ENCODE data around the gene GABRR1.

GABRR1 gene

DNA sequence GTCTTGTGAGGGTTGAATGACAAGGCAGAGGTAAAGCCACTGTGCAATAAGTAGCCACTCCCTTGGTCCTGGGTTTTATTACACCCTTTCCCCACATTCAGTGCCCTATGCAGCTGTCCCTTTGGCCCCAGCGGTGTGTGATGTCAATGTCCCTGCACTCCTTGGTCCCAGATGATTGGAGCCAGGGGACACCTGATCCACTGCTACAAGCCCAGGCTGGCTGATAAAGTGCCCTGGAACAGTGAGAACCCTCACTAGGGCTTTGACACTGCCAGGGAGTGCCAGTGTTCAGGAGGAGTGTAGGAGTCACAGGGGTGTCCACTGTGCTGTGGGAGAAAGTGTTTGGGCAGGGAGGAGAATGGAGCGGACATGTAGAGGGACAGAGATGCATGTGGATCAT lies 30.4 kb downstream of the GABRR1 start:
- no peaks in the 10 kb centered on the region for H3K36me3 ChIP-seq (ENCODE audit: insufficient read depth, insufficient read length, low read length)
- no peaks in the 10 kb centered on the region for H3K9me3 ChIP-seq (ENCODE audit: insufficient read depth, low read length)
- no peaks in the 10 kb centered on the region for H3K4me1 ChIP-seq (ENCODE audit: insufficient read depth, insufficient read length)
- no peak for DNase-seq (ENCODE audit: low read depth, low spot score)
- H3K4me3 ChIP-seq (ENCODE audit: insufficient read length, low read depth): no peak overlapping the region
- TF ChIP-seq ZNF274 (IDR thresholded peaks at IDR 0.05; ENCODE audit: low read depth, low read length): no peak
- no peak for TF ChIP-seq YY1 (IDR thresholded peaks at IDR 0.05; ENCODE audit: insufficient read depth, insufficient read length)
- TF ChIP-seq SUZ12 (IDR thresholded peaks at IDR 0.05; ENCODE audit: extremely low read depth, insufficient read depth, insufficient read length): no peak
- H3K9ac ChIP-seq (ENCODE audit: insufficient read length, low read depth): no peak overlapping the region
- no peaks in the 10 kb centered on the region for H3K27me3 ChIP-seq (ENCODE audit: insufficient read depth, insufficient read length)

DNA sequence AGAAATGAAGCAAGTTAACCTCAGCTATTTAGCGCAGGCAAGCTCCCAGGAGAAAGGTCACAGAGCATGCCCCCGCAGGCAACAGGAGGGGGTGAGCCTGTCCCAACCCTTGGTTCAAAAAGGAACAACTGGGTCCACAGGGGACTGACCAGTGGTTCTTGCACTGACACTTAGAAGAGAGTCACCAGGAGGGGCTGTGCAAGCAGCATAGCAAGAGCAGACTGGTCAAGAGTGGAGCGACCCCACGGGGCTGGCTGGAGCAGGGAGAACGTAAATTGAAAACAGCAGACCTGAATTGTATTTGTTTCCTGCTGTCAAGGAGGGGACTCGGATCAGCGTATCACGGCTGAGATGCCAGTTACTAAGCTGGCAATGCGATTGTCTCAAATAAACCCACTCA lies 32.8 kb downstream of the GABRR1 start:
- no peak for DNase-seq (ENCODE audit: low read depth, low spot score)
- Histone ChIP-seq H3K9ac (ENCODE audit: insufficient read length, low read depth) (no peak overlapping the region), H3K4me1 (ENCODE audit: insufficient read depth, insufficient read length) (no peaks in the 10 kb centered on the region), H3K27me3 (ENCODE audit: insufficient read depth, insufficient read length) (no peaks in the 10 kb centered on the region), H3K9me3 (ENCODE audit: insufficient read depth, low read length) (no peaks in the 10 kb centered on the region), H3K4me3 (ENCODE audit: insufficient read length, low read depth) (no peak overlapping the region), H3K36me3 (ENCODE audit: insufficient read depth, insufficient read length, low read length) (no peaks in the 10 kb centered on the region)
- no peak for TF ChIP-seq YY1 (IDR thresholded peaks at IDR 0.05; ENCODE audit: insufficient read depth, insufficient read length)

DNA sequence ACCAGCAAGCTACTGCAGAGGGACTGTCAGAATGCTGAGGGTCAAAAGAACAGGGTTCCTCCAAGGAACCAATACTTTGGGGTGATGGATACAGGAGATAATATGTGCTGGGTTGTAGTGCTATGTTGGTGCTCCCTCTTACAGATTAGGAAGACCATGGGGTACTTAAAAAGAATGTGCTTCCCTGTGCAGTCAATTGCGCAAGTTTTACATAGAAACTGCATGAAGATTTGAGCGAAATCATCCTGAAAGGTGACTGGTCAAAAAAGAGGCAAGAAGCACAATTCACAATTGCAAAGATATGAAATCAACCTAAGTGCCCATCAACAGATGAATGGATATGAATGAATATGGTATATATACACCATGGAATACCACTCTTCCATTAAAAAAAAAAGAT lies 33.9 kb downstream of the GABRR1 start:
- Histone ChIP-seq H3K4me1 (ENCODE audit: insufficient read depth, insufficient read length) (no peaks in the 10 kb centered on the region), H3K9ac (ENCODE audit: insufficient read length, low read depth) (no peak overlapping the region), H3K4me3 (ENCODE audit: insufficient read length, low read depth) (no peak overlapping the region), H3K36me3 (ENCODE audit: insufficient read depth, insufficient read length, low read length) (no peaks in the 10 kb centered on the region), H3K9me3 (ENCODE audit: insufficient read depth, low read length) (no peaks in the 10 kb centered on the region), H3K27me3 (ENCODE audit: insufficient read depth, insufficient read length) (no peaks in the 10 kb centered on the region)
- DNase-seq (ENCODE audit: low read depth, low spot score): no peak
- TF ChIP-seq ZNF274 (IDR thresholded peaks at IDR 0.05; ENCODE audit: low read depth, low read length) (no peak), YY1 (IDR thresholded peaks at IDR 0.05; ENCODE audit: insufficient read depth, insufficient read length) (no peak), SUZ12 (IDR thresholded peaks at IDR 0.05; ENCODE audit: extremely low read depth, insufficient read depth, insufficient read length) (no peak)

DNA sequence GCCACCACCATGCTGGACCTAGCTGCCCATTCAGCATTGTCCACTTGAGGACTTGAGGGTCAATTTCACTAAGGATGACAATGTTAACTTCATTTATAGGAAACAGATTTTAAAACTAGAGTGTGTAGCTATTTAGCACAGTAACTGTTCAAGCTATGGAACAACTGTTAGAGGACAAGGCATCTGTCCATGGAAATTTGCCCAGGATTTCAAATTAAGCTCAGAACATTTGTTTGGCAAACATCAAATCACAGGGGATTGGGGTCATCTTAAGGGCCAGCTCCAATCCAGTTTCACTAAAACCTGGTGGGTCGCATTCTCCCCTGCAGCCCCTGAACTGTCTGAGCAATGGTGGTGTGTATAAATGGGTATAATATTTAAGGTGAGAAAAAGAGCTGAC lies 36.2 kb downstream of the GABRR1 start:
- no peak for TF ChIP-seq SUZ12 (IDR thresholded peaks at IDR 0.05; ENCODE audit: extremely low read depth, insufficient read depth, insufficient read length)
- TF ChIP-seq ZNF274 (IDR thresholded peaks at IDR 0.05; ENCODE audit: low read depth, low read length): no peak
- TF ChIP-seq YY1 (IDR thresholded peaks at IDR 0.05; ENCODE audit: insufficient read depth, insufficient read length): no peak
- DNase-seq (ENCODE audit: low read depth, low spot score): no peak
- no peaks in the 10 kb centered on the region for H3K9me3 ChIP-seq (ENCODE audit: insufficient read depth, low read length)
- H3K4me3 ChIP-seq (ENCODE audit: insufficient read length, low read depth): no peak overlapping the region
- H3K36me3 ChIP-seq (ENCODE audit: insufficient read depth, insufficient read length, low read length): no peaks in the 10 kb centered on the region
- no peaks in the 10 kb centered on the region for H3K27me3 ChIP-seq (ENCODE audit: insufficient read depth, insufficient read length)
- H3K4me1 ChIP-seq (ENCODE audit: insufficient read depth, insufficient read length): no peaks in the 10 kb centered on the region
- no peak overlapping the region for H3K9ac ChIP-seq (ENCODE audit: insufficient read length, low read depth)

DNA sequence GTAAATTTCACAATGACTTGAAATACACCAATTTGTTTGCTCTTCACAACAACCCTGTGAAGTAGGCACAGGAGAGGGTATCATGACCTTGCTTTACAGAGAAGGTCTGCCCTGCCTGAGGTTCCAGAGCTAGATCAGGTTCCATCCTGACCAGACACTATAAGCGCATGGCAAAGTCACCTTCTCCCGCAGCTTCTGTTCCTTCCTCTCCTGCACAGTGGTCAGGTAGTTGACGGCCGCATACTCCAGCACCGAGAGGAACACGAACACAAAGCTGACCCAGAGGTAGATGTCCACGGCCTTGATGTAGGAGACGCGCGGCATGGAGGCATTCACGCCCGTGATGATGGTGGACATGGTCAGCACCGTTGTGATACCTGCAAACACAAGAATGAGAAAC lies 37.0 kb downstream of the GABRR1 start:
- Histone ChIP-seq H3K4me1 (ENCODE audit: insufficient read depth, insufficient read length) (no peaks in the 10 kb centered on the region), H3K27me3 (ENCODE audit: insufficient read depth, insufficient read length) (no peaks in the 10 kb centered on the region), H3K4me3 (ENCODE audit: insufficient read length, low read depth) (no peak overlapping the region), H3K36me3 (ENCODE audit: insufficient read depth, insufficient read length, low read length) (no peaks in the 10 kb centered on the region), H3K9ac (ENCODE audit: insufficient read length, low read depth) (no peak overlapping the region), H3K9me3 (ENCODE audit: insufficient read depth, low read length) (no peaks in the 10 kb centered on the region)
- no peak for TF ChIP-seq YY1 (IDR thresholded peaks at IDR 0.05; ENCODE audit: insufficient read depth, insufficient read length)
- no peak for TF ChIP-seq ZNF274 (IDR thresholded peaks at IDR 0.05; ENCODE audit: low read depth, low read length)
- TF ChIP-seq SUZ12 (IDR thresholded peaks at IDR 0.05; ENCODE audit: extremely low read depth, insufficient read depth, insufficient read length): no peak
- DNase-seq (ENCODE audit: low read depth, low spot score): no peak

DNA sequence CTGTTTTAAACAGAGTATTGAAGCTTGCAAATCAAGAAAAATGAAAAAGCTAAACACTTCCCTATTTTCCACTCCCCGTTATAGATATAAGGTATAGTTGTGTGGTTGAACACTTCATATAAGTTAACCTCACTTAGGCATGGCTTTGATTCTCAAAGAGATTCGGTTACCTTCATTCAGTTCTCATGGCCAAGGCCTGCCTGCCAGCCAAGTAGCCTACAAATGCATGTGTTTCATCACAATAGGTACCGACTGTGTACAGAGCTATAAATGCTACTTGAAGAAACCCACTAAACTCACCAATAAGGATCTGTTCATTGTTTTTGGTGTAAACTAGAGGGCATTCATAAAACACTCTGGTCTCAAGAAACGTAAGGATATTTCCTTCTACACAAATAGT lies 43.5 kb downstream of the GABRR1 start:
- TF ChIP-seq ZNF274 (IDR thresholded peaks at IDR 0.05; ENCODE audit: low read depth, low read length) (no peak), YY1 (IDR thresholded peaks at IDR 0.05; ENCODE audit: insufficient read depth, insufficient read length) (no peak), SUZ12 (IDR thresholded peaks at IDR 0.05; ENCODE audit: extremely low read depth, insufficient read depth, insufficient read length) (no peak)
- Histone ChIP-seq H3K27me3 (ENCODE audit: insufficient read depth, insufficient read length) (no peaks in the 10 kb centered on the region), H3K4me3 (ENCODE audit: insufficient read length, low read depth) (no peak overlapping the region), H3K4me1 (ENCODE audit: insufficient read depth, insufficient read length) (no peaks in the 10 kb centered on the region), H3K9ac (ENCODE audit: insufficient read length, low read depth) (no peak overlapping the region), H3K9me3 (ENCODE audit: insufficient read depth, low read length) (peaks cover 6% of the 10 kb centered on the region; the same call in 1 of the 2 replicates), H3K36me3 (ENCODE audit: insufficient read depth, insufficient read length, low read length) (no peaks in the 10 kb centered on the region)
- DNase-seq (ENCODE audit: low read depth, low spot score): no peak

DNA sequence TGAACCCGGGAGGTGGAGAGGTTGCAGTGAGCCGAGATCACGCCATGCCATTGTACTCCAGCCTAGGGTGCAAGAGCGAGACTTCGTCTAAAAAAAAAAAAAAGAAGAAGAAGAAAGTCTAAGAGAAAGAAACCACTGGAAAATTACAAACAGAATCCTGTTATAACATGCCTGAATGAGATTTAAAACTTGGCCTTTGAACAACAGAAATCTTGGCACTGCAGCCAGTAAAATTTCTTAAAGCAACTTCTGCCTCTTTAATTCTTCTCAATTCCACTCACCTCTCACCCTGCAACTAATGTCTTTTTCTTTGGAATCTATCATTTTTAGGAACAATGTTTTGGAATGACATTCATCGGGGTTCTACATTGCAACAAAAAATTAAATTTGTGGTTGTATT lies 45.0 kb downstream of the GABRR1 start:
- no peak for DNase-seq (ENCODE audit: low read depth, low spot score)
- Histone ChIP-seq H3K27me3 (ENCODE audit: insufficient read depth, insufficient read length) (no peaks in the 10 kb centered on the region), H3K9ac (ENCODE audit: insufficient read length, low read depth) (no peak overlapping the region), H3K4me1 (ENCODE audit: insufficient read depth, insufficient read length) (no peaks in the 10 kb centered on the region), H3K36me3 (ENCODE audit: insufficient read depth, insufficient read length, low read length) (no peaks in the 10 kb centered on the region), H3K9me3 (ENCODE audit: insufficient read depth, low read length) (peaks cover 6% of the 10 kb centered on the region; the same call in 1 of the 2 replicates), H3K4me3 (ENCODE audit: insufficient read length, low read depth) (no peak overlapping the region)
- TF ChIP-seq YY1 (IDR thresholded peaks at IDR 0.05; ENCODE audit: insufficient read depth, insufficient read length) (no peak), ZNF274 (IDR thresholded peaks at IDR 0.05; ENCODE audit: low read depth, low read length) (no peak), SUZ12 (IDR thresholded peaks at IDR 0.05; ENCODE audit: extremely low read depth, insufficient read depth, insufficient read length) (no peak)

DNA sequence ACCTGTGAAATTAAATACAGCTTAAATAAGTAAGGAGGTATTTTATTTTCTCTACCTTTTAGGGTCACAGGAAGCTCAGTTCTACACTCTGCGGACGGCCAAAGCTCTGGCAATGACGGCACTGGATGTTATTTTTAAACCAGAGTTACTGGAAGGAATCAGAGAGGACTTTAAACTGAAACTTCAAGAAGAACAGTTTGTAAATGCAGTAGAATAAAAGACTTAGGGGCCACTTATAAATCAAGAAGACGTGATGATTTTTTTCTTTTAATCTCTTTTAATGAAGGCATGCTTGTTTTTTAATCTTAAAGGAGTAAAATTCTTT lies 55.1 kb downstream of the GABRR1 start:
- no peak for DNase-seq (ENCODE audit: low read depth, low spot score)
- H3K36me3 ChIP-seq (ENCODE audit: insufficient read depth, insufficient read length, low read length): peaks cover 28% of the 10 kb centered on the region
- H3K4me1 ChIP-seq (ENCODE audit: insufficient read depth, insufficient read length): no peaks in the 10 kb centered on the region
- no peaks in the 10 kb centered on the region for H3K27me3 ChIP-seq (ENCODE audit: insufficient read depth, insufficient read length)
- no peak overlapping the region for H3K4me3 ChIP-seq (ENCODE audit: insufficient read length, low read depth)
- H3K9me3 ChIP-seq (ENCODE audit: insufficient read depth, low read length): no peaks in the 10 kb centered on the region
- no peak for TF ChIP-seq YY1 (IDR thresholded peaks at IDR 0.05; ENCODE audit: insufficient read depth, insufficient read length)
- no peak overlapping the region for H3K9ac ChIP-seq (ENCODE audit: insufficient read length, low read depth)

All from NT2/D1 (cell line).